Trophoblast cell (in vitro differentiated cells and primary cell): ENCODE results near the gene WASHC3.
A peak's percentile ranks its signal among the peaks of the same experiment; 100 is the strongest.

Experiments used
- DNase-seq, 2 donors: peaks; one replicate each; pipeline ENCODE4 v3.0.0-alpha.2; 2016
- H2AFZ ChIP-seq: 2 replicates; pipeline ENCODE4 v1.6.1; 2013; ENCODE audit warnings: low read length, moderate library complexity, mild to moderate bottlenecking; ENCODE audit not compliant: insufficient read depth, poor library complexity
- H2AK5ac ChIP-seq: 2 replicates; pipeline ENCODE4 v1.6.1; 2013; ENCODE audit warnings: mild to moderate bottlenecking, low read length
- H2BK120ac ChIP-seq: 2 replicates; pipeline ENCODE4 v1.6.1; 2013; ENCODE audit warnings: low read length, mild to moderate bottlenecking, moderate library complexity; ENCODE audit not compliant: insufficient read depth, poor library complexity
- H2BK12ac ChIP-seq: 2 replicates; pipeline ENCODE4 v1.6.1; 2013; ENCODE audit warnings: mild to moderate bottlenecking, low read length, moderate library complexity
- H2BK5ac ChIP-seq: 2 replicates; pipeline ENCODE4 v1.6.1; 2013; ENCODE audit warnings: low read length, low read depth, moderate library complexity, mild to moderate bottlenecking; ENCODE audit not compliant: poor library complexity
- H3K14ac ChIP-seq: 2 replicates; pipeline ENCODE4 v1.6.1; 2013; ENCODE audit warnings: mild to moderate bottlenecking, low read length
- H3K18ac ChIP-seq: 2 replicates; pipeline ENCODE4 v1.6.1; 2013; ENCODE audit warnings: mild to moderate bottlenecking, low read length
- H3K23ac ChIP-seq: 2 replicates; pipeline ENCODE4 v1.6.1; 2013; ENCODE audit warnings: low read length
- H3K27ac ChIP-seq: 2 replicates; pipeline ENCODE4 v1.5.1; 2013; ENCODE audit warnings: low read depth, mild to moderate bottlenecking, inconsistent platforms, low read length, moderate library complexity
- H3K27me3 ChIP-seq: 2 replicates; pipeline ENCODE4 v1.6.1; 2013; ENCODE audit warnings: inconsistent platforms, mild to moderate bottlenecking, low read length, moderate library complexity; ENCODE audit not compliant: insufficient read depth
- H3K36me3 ChIP-seq, 2 experiments: 1 replicate in 1 of 2; 2 replicates in 1 of 2; pipeline ENCODE4 v1.6.1; 2013; ENCODE audit warnings: low read length in 2 of 2, mild to moderate bottlenecking in 2 of 2, moderate library complexity in 1 of 2; ENCODE audit not compliant: insufficient read depth in 2 of 2, control insufficient read depth in 1 of 2
- H3K4ac ChIP-seq: 2 replicates; pipeline ENCODE4 v1.6.1; 2013; ENCODE audit warnings: low read depth, mild to moderate bottlenecking, low read length, moderate library complexity
- H3K4me1 ChIP-seq, 2 experiments: 1 replicate in 1 of 2; 2 replicates in 1 of 2; pipeline ENCODE4 v1.6.1; 2013; ENCODE audit warnings: low read length in 2 of 2, mild to moderate bottlenecking in 2 of 2, moderate library complexity in 1 of 2; ENCODE audit not compliant: insufficient read depth in 2 of 2, control insufficient read depth in 1 of 2
- H3K4me2 ChIP-seq: 2 replicates; pipeline ENCODE4 v1.6.1; 2013; ENCODE audit warnings: inconsistent platforms, mild to moderate bottlenecking, low read length, moderate library complexity
- H3K4me3 ChIP-seq: 2 replicates; pipeline ENCODE4 v1.5.1; 2013; ENCODE audit warnings: mild to moderate bottlenecking, low read depth, low read length, inconsistent platforms
- H3K79me1 ChIP-seq: one replicate; pipeline ENCODE4 v1.6.1; 2013; ENCODE audit warnings: low read length
- H3K79me2 ChIP-seq: 2 replicates; pipeline ENCODE4 v1.6.1; 2013; ENCODE audit warnings: low read length, mild to moderate bottlenecking; ENCODE audit not compliant: control insufficient read depth, insufficient read depth, poor library complexity
- H3K9ac ChIP-seq: 2 replicates; pipeline ENCODE4 v1.6.1; 2013; ENCODE audit warnings: mild to moderate bottlenecking, low read length
- H3K9me3 ChIP-seq: 2 replicates; pipeline ENCODE4 v1.6.1; 2013; ENCODE audit warnings: low read depth, mild to moderate bottlenecking, control low read depth, inconsistent platforms, low read length; ENCODE audit not compliant: insufficient read depth
- H4K12ac ChIP-seq: 2 replicates; pipeline ENCODE4 v1.6.1; 2013; ENCODE audit warnings: low read depth, mild to moderate bottlenecking, low read length, moderate library complexity
- H4K8ac ChIP-seq: 2 replicates; pipeline ENCODE4 v1.6.1; 2013; ENCODE audit warnings: low read depth, mild to moderate bottlenecking, low read length, moderate library complexity
- H4K91ac ChIP-seq: one replicate; pipeline ENCODE4 v1.6.1; 2013; ENCODE audit warnings: low read depth, mild to moderate bottlenecking, low read length, moderate library complexity
- WGBS: extraction: QIAGEN DNeasy Blood & Tissue Kit; methylation state at CpG from one replicate; pipeline ENCODE4 v1.1.7; 2013; ENCODE audit warnings: missing lambda C conversion rate; ENCODE audit not compliant: insufficient read length, insufficient coverage; ENCODE audit errors: extremely low coverage; 5-methylcytosine and 5-hydroxymethylcytosine counted together

The WASHC3 gene

GRCh38 chr12:102064476-102064875 lies 2.7 kb upstream of the WASHC3 start:
- Histone ChIP-seq H3K79me2 (peaks cover 4% of the 10 kb centered on the region), H3K79me1 (peaks cover 5% of the 10 kb centered on the region), H3K4me3 (no peak overlapping the region), H2BK120ac (no peak overlapping the region), H3K4me2 (no peak overlapping the region), H3K4ac (no peak overlapping the region), H2BK12ac (no peak overlapping the region), H4K8ac (no peak overlapping the region), H3K18ac (no peak overlapping the region), H2AFZ (no peak overlapping the region), H3K23ac (no peak overlapping the region), H2AK5ac (no peak overlapping the region), H3K4me1 (peaks cover 0 to 5% of the 10 kb centered on the region in 2 experiments), H3K9me3 (no peaks in the 10 kb centered on the region), H4K12ac (no peak overlapping the region), H3K9ac (no peak overlapping the region), H3K36me3 (no peaks in the 10 kb centered on the region), H3K27me3 (no peaks in the 10 kb centered on the region), H3K14ac (no peak overlapping the region), H3K27ac (no peak overlapping the region), H4K91ac (no peak overlapping the region), H2BK5ac (no peak overlapping the region)
- WGBS, result no CpG with 5 or more reads among the region's 1 CpG
- no peak for DNase-seq

- WGBS, result no CpG with 5 or more reads among the region's 3 CpGs
- Histone ChIP-seq H3K9ac (no peak overlapping the region), H2BK12ac (no peak overlapping the region), H3K79me1 (peaks cover 5% of the 10 kb centered on the region), H2AFZ (no peak overlapping the region), H3K14ac (no peak overlapping the region), H3K36me3 (no peaks in the 10 kb centered on the region), H3K4me2 (no peak overlapping the region), H2BK120ac (no peak overlapping the region), H3K27ac (no peak overlapping the region), H4K8ac (no peak overlapping the region), H3K4ac (no peak overlapping the region), H3K18ac (no peak overlapping the region), H3K27me3 (no peaks in the 10 kb centered on the region), H3K9me3 (no peaks in the 10 kb centered on the region), H3K79me2 (peaks cover 4% of the 10 kb centered on the region), H3K4me3 (no peak overlapping the region), H3K23ac (no peak overlapping the region), H4K12ac (no peak overlapping the region), H3K4me1 (peaks cover 0 to 5% of the 10 kb centered on the region in 2 experiments), H2AK5ac (no peak overlapping the region), H4K91ac (no peak overlapping the region), H2BK5ac (no peak overlapping the region)
- DNase-seq, result peak in 1 of 2 donors; percentile 5
Observed at GRCh38 chr12:102063069-102063468, 1.3 kb upstream of the WASHC3 start.

GRCh38 chr12:102062419-102062806 lies 622 bp upstream of the WASHC3 start:
- H3K9me3 ChIP-seq, result no peaks in the 10 kb centered on the region

GRCh38 chr12:102061096-102061559 lies 663 bp downstream of the WASHC3 start:
- Histone ChIP-seq H3K79me2 (peaks cover 4% of the 10 kb centered on the region), H4K91ac (peak overlapping the region; percentile 49), H3K27me3 (no peaks in the 10 kb centered on the region), H2AK5ac (no peak overlapping the region), H3K18ac (no peak overlapping the region), H2BK5ac (no peak overlapping the region), H3K9ac (peak overlapping the region; percentile 92), H2BK12ac (no peak overlapping the region), H3K9me3 (no peaks in the 10 kb centered on the region), H3K4me3 (peak overlapping the region; percentile 92), H2BK120ac (no peak overlapping the region), H3K27ac (no peak overlapping the region), H2AFZ (peak overlapping the region; percentile 82), H3K4ac (peak overlapping the region; percentile 77), H3K36me3 (no peaks in the 10 kb centered on the region), H3K4me2 (peak overlapping the region; percentile 98), H3K23ac (no peak overlapping the region), H4K8ac (peak overlapping the region; percentile 94), H3K79me1 (peaks cover 5% of the 10 kb centered on the region), H3K4me1 (peaks cover 0 to 5% of the 10 kb centered on the region in 2 experiments), H3K14ac (peak overlapping the region; percentile 62), H4K12ac (peak overlapping the region; percentile 73)
- DNase-seq, result peak; percentile 5 to 31
- WGBS, result no CpG with 5 or more reads among the region's 9 CpGs

More at GRCh38 chr12:102062419-102062806, 622 bp upstream of the WASHC3 start:
- H3K4me2 ChIP-seq, result peak overlapping the region; percentile 98
- no peaks in the 10 kb centered on the region for H3K36me3 ChIP-seq
- H3K4me3 ChIP-seq, result no peak overlapping the region
- no peak overlapping the region for H2AK5ac ChIP-seq
- H4K91ac ChIP-seq, result no peak overlapping the region
- H3K4me1 ChIP-seq, result peaks cover 0 to 5% of the 10 kb centered on the region in 2 experiments
- H3K4ac ChIP-seq, result no peak overlapping the region
- no CpG with 5 or more reads among the region's 11 CpGs for WGBS
- H2BK120ac ChIP-seq, result no peak overlapping the region
- no peaks in the 10 kb centered on the region for H3K27me3 ChIP-seq
- H3K9ac ChIP-seq, result no peak overlapping the region
- no peak overlapping the region for H2BK5ac ChIP-seq
- H3K14ac ChIP-seq, result no peak overlapping the region
- no peak for DNase-seq
- H3K79me2 ChIP-seq, result peaks cover 4% of the 10 kb centered on the region
- H2BK12ac ChIP-seq, result no peak overlapping the region
- H3K18ac ChIP-seq, result no peak overlapping the region
- no peak overlapping the region for H3K23ac ChIP-seq
- peak overlapping the region; percentile 92 for H2AFZ ChIP-seq
- H3K79me1 ChIP-seq, result peaks cover 5% of the 10 kb centered on the region
- peak overlapping the region; percentile 40 for H4K12ac ChIP-seq
- H3K27ac ChIP-seq, result no peak overlapping the region
- peak overlapping the region; percentile 96 for H4K8ac ChIP-seq
